ENCODE measurements around the gene ENPEP. TPM values are rescaled to one million over a fixed set of nuclear protein-coding genes. Genes with fewer than 3 reads are reported as not detected.

The ENPEP gene
- total and polyA plus RNA-seq, 2 of the 13 experiments (the other 11 are each of a cell fraction or from before 2014, with no cell fraction given) = not detected

DNA sequence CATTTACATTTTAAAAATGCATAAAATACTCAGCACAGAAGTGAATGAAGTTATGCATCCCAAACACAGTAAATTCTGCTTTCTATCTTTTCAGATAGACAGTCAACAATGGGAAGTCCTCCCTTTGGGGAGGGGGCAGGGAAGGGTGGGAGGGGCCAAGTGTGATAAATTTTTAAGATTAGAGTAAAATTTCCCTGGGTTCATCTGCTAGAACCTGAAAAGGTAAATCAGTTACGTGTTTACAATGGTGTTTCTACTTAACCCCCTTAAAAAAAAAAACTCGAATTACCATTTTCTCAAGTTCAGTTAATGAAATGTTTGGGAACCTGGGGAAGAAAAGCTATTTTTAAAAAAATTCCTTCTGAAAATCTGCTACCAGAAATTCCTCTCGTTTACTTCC lies 137.8 kb downstream of the ENPEP start:
- DNase-seq (ENCODE audit: low spot score) = no peak
- no peaks in the 10 kb centered on the region for H4K20me1 ChIP-seq (ENCODE audit: insufficient read depth, low read length)
- no peak overlapping the region for H3K27ac ChIP-seq (ENCODE audit: extremely low read length, insufficient read depth, low read length)
- WGBS (ENCODE audit: low lambda C conversion rate) = 9% methylated on average over 3 of the region's 3 CpGs
- peaks cover 3 to 68% of the 10 kb centered on the region in 2 experiments for H3K27me3 ChIP-seq (ENCODE audit: control insufficient read depth in 1 of 2, insufficient read depth in 2 of 2, low read length in 2 of 2)
- no peak overlapping the region for H2AFZ ChIP-seq (ENCODE audit: low read length)
- POLR2A ChIA-PET = no interaction called here
- no peaks in the 10 kb centered on the region for H3K9me3 ChIP-seq (ENCODE audit: low read length)
- H3K36me3 ChIP-seq (replicated peaks in 1 of 2; ENCODE audit: control insufficient read depth in 1 of 2, insufficient read depth in 2 of 2, low read length in 2 of 2) = no peaks in the 10 kb centered on the region
- H3K4me1 ChIP-seq (ENCODE audit: insufficient read depth, low read length) = 0 out of 2 replicates have a peak, but pooled peaks cover 12% of the 10 kb centered on the region
- no peaks in the 10 kb centered on the region for H3K79me2 ChIP-seq (ENCODE audit: insufficient read depth, low read length)
- intact Hi-C loops (cut with micrococcal nuclease; ENCODE audit: unreplicated experiment) = no loop called here
- ATAC-seq = no peak
- no TSS peak for BruUV-seq (replicated peaks)
- no peak overlapping the region for H3K9ac ChIP-seq (ENCODE audit: insufficient read depth, low read depth, low read length)
- in situ Hi-C loops (cut with HindIII; ENCODE audit: extremely low pct_ligation_motif_present, low pct_unique_long_range_greater_than_20kb) = no loop called here
- H3K4me2 ChIP-seq (ENCODE audit: low read depth, low read length) = no peak overlapping the region
- CTCF ChIA-PET (ENCODE audit: low intra/inter-chr PET ratio, low total read pairs) = no interaction called here
- TF ChIP-seq WIZ (CRISPR knock-in tag; IDR thresholded peaks at IDR 0.05) (no peak), RBFOX2 (IDR thresholded peaks at IDR 0.05; ENCODE audit: low read depth, low read length) (no peak), MTA3 (CRISPR knock-in tag; IDR thresholded peaks at IDR 0.05) (no peak), ZNF446 (CRISPR knock-in tag; IDR thresholded peaks at IDR 0.05) (no peak), ZBTB20 (CRISPR knock-in tag; IDR thresholded peaks at IDR 0.05; ENCODE audit: borderline replicate concordance, low read depth) (no peak), RBM39 (IDR thresholded peaks at IDR 0.05; ENCODE audit: low read depth, low read length, poor library complexity, severe bottlenecking) (no peak), MEF2D (CRISPR knock-in tag; IDR thresholded peaks at IDR 0.05) (no peak), SRSF9 (IDR thresholded peaks at IDR 0.05; ENCODE audit: borderline replicate concordance, insufficient read depth, low read depth, low read length, poor library complexity, severe bottlenecking) (no peak), ATF7 (IDR thresholded peaks at IDR 0.05) (no peak), ATF7 (CRISPR knock-in tag; IDR thresholded peaks at IDR 0.05) (no peak)
- no peak for FAIRE-seq
- no peak overlapping the region for H3K4me3 ChIP-seq (replicated peaks in 1 of 3; ENCODE audit: insufficient read depth in 1 of 3, low read depth in 2 of 3, low read length in 3 of 3)

All from HepG2 (cell line).